SH-SY5Y (cell line): ENCODE results near the gene PARVB.

ENCODE experiments used
- GATA2 ChIP-seq: IDR thresholded peaks from 2 replicates; pipeline ENCODE4 v1.6.1; 2011; ENCODE audit warnings: mild to moderate bottlenecking, low read depth, low read length
- GATA3 ChIP-seq: IDR thresholded peaks from 2 replicates; pipeline ENCODE4 v1.6.1; 2011; ENCODE audit warnings: low read depth, mild to moderate bottlenecking, low read length, moderate library complexity

DNA sequence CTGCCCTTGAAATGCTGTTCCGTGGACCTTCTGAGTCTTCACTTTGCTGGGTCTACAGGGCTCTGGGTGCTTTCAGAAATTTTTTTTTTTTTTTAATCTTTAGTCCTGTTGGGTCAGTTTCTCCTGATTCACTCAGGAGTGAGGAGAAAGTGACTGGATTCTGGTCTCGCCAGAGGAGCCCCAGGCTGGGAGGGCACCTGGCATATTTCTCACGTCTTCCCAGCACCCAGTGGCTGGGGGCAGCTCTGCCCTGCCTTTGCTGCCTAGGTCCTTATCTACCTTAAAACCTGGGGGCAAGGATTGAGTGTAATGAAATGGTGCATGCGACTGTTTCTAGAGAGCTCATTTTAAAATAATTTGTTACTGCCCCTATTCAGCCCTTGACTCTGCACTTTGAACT is 45.5 kb upstream of the PARVB start:
- TF ChIP-seq GATA3: no peak
- no peak for TF ChIP-seq GATA2
